ENCODE measurements around the gene CORO1C. TPM values are rescaled to one million over a fixed set of nuclear protein-coding genes. Genes with fewer than 3 reads are reported as not detected.

CORO1C gene
- total and polyA plus RNA-seq, 2 donors (not counting 3 experiments of a cell fraction or from before 2014, with no cell fraction given), result 150 to 240 TPM

GRCh38 chr12:108727868-108728735, 3.2 kb downstream of the CORO1C start:
- ChIA-PET POLR2A (no interaction called here), CTCF (interaction anchor here (0.7 to 1.4 kb wide), 2 partner anchors 14 to 36 kb away, joined by 3 to 4 read pairs; no protein-coding TSS in a partner anchor)
- Histone ChIP-seq H3K36me3 (ENCODE audit: control insufficient read depth in 2 of 2, extremely low read depth in 1 of 2, insufficient read depth in 2 of 2, low read length in 2 of 2) (no peaks in the 10 kb centered on the region), H4K20me1 (replicated peaks; ENCODE audit: control insufficient read depth, extremely low read depth, insufficient read depth, low read length) (peaks cover 5% of the 10 kb centered on the region), H3K9me3 (replicated peaks; ENCODE audit: control insufficient read depth, insufficient read depth, low read length) (no peaks in the 10 kb centered on the region), H3K9me1 (replicated peaks; ENCODE audit: control insufficient read depth, extremely low read depth, insufficient read depth, low read length) (no peaks in the 10 kb centered on the region), H3K27ac (ENCODE audit: insufficient read depth, low read depth, low read length) (no peak overlapping the region), H3K4me2 (ENCODE audit: insufficient read depth, low read length) (peak overlapping the region; percentile 99), H3K9ac (replicated peaks; ENCODE audit: extremely low read depth, insufficient read depth, low read length) (no peak overlapping the region), H3K4me1 (ENCODE audit: control insufficient read depth, extremely low read depth, insufficient read depth, low read length) (peaks cover 45% of the 10 kb centered on the region), H3K79me2 (ENCODE audit: control insufficient read depth, insufficient read depth, low read length) (peaks cover 80% of the 10 kb centered on the region), H2AFZ (ENCODE audit: low read depth, low read length) (no peak overlapping the region), H3K27me3 (ENCODE audit: control insufficient read depth in 2 of 2, insufficient read depth in 2 of 2, low read length in 2 of 2) (no peaks in the 10 kb centered on the region), H3K4me3 (replicated peaks in 1 of 3; ENCODE audit: insufficient read depth in 1 of 3, low read depth in 1 of 3, low read length in 3 of 3) (peak overlapping the region in 1 of 3 experiments; percentile 91)
- DNase-seq (ENCODE audit: low read depth, low spot score) (no peak), FAIRE-seq (no peak)
- dilution Hi-C loops (cut with MboI; ENCODE audit: extremely low pct_ligation_motif_present, low sequenced_read_pairs), result no loop called here
- no peak for TF ChIP-seq POLR2AphosphoS5 (IDR thresholded peaks at IDR 0.05; ENCODE audit: insufficient read depth, low read depth, low read length)
- TF ChIP-seq EZH2 (IDR thresholded peaks at IDR 0.05; ENCODE audit: borderline replicate concordance, low read depth, low read length, severe bottlenecking), result no peak
- TF ChIP-seq GATA2 (IDR thresholded peaks at IDR 0.05; ENCODE audit: insufficient read depth, insufficient read length, low read depth, low read length), result no peak
- TF ChIP-seq MAX (IDR thresholded peaks at IDR 0.05; ENCODE audit: insufficient read depth, insufficient read length), result no peak
- no peak for TF ChIP-seq JUN (IDR thresholded peaks at IDR 0.05; ENCODE audit: borderline replicate concordance, insufficient read depth, insufficient read length, low read depth)
- no peak for TF ChIP-seq CTCF (IDR thresholded peaks at IDR 0.05; ENCODE audit: extremely low read depth in 1 of 2, insufficient read depth in 1 of 2, low read depth in 1 of 2, low read length in 2 of 2)
- no peak for TF ChIP-seq FOS (IDR thresholded peaks at IDR 0.05; ENCODE audit: borderline replicate concordance, insufficient read depth, low read length)
- TF ChIP-seq POLR2A (IDR thresholded peaks at IDR 0.05; ENCODE audit: low read depth, low read length), result no peak
- no peak for TF ChIP-seq MYC (IDR thresholded peaks at IDR 0.05; ENCODE audit: low read depth, low read length)
- BruUV-seq (replicated peaks), result no TSS peak
- intact Hi-C loops (cut with micrococcal nuclease), result no loop called here

Measured in endothelial cell of umbilical vein (primary cell).